Mammary epithelial cell (primary cell): Measurements from ENCODE around the gene BNIP3.

Experiments
- CTCF ChIP-seq, 2 donors: IDR thresholded peaks in 1 of 2; conservative IDR thresholded peaks in 1 of 2; 2 replicates each; pipeline ENCODE4 v1.5.1; 2011 to 2012; ENCODE audit warnings: inconsistent platforms in 2 of 2, low read length in 2 of 2, mild to moderate bottlenecking in 2 of 2, control low read depth in 1 of 2, low read depth in 1 of 2; ENCODE audit not compliant: insufficient read depth in 1 of 2; ENCODE audit errors: extremely low read depth in 1 of 2
- EZH2 ChIP-seq: IDR thresholded peaks from 2 replicates; pipeline ENCODE4 v1.6.1; 2012; ENCODE audit warnings: low read length, inconsistent platforms, borderline replicate concordance

GRCh38 chr10:131978851-131979250 is 2.9 kb downstream of the BNIP3 start:
- TF ChIP-seq CTCF (conservative IDR thresholded peaks at IDR 0.05 in 1 of 2, IDR thresholded peaks at IDR 0.05 in 1 of 2; ENCODE audit: extremely low read depth in 1 of 2, insufficient read depth in 1 of 2, low read depth in 1 of 2, low read length in 2 of 2) (no peak), EZH2 (no peak)
